ENCODE measurements around the gene VWA3A. TPM values are rescaled to one million over a fixed set of nuclear protein-coding genes. Genes with fewer than 3 reads are reported as not detected.
"Not testable (repeated sequence)": the region's sequence is repeated elsewhere in the genome, so short reads cannot be mapped to it uniquely, and the experiment has no call there.

VWA3A gene
- total RNA-seq, 2 donors from 2014 or later: not detected

GRCh38 chr16:22191532-22192260 lies 99.4 kb downstream of the VWA3A start:
- intact Hi-C loops (cut with DNase I): no loop called here
- DNase-seq (no peak), ATAC-seq (no peak)

GRCh38 chr16:22192261-22193062 lies 100.1 kb downstream of the VWA3A start:
- ATAC-seq: peak; percentile 25 to 32
- intact Hi-C loops (cut with DNase I): no loop called here
- DNase-seq: peak; percentile 89

- ATAC-seq: no peak
These were observed 100.7 kb downstream of the VWA3A start for GRCh38 chr16:22193063-22193411.

GRCh38 chr16:22194707-22195444 lies 102.5 kb downstream of the VWA3A start:
- intact Hi-C loops (cut with DNase I): loop anchor here in 1 of 2 donors (5.0 kb wide), 1 partner anchor 102 kb away; the partner anchor contains the start of gene POLR3E
- DNase-seq (no peak), ATAC-seq (no peak)

More at GRCh38 chr16:22193063-22193411, 100.7 kb downstream of the VWA3A start:
- no peak for DNase-seq
- intact Hi-C loops (cut with DNase I): no loop called here

- intact Hi-C loops (cut with DNase I): loop anchor here in 1 of 2 donors (5.0 kb wide), 1 partner anchor 102 kb away; the partner anchor contains the start of gene POLR3E
- no peak for ATAC-seq
- DNase-seq: no peak
These were observed 103.0 kb downstream of the VWA3A start for GRCh38 chr16:22195445-22195694.

- DNase-seq: peak; percentile 84
- intact Hi-C loops (cut with DNase I): loop anchor here (1.0 to 5.0 kb wide), 2 partner anchors 101 kb away; partner anchors contain the start of gene POLR3E (in 2 of the 2)
- peak; percentile 43 to 46 for ATAC-seq
These were observed 103.6 kb downstream of the VWA3A start for GRCh38 chr16:22195695-22196558.

- ATAC-seq, DNase-seq: not testable (repeated sequence)
- intact Hi-C loops (cut with DNase I): loop anchor here (1.0 to 5.0 kb wide), 2 partner anchors 101 kb away; partner anchors contain the start of gene POLR3E (in 2 of the 2)
These were observed 104.3 kb downstream of the VWA3A start for GRCh38 chr16:22196559-22197168.

- intact Hi-C loops (cut with DNase I): loop anchor here in 1 of 2 donors (5.0 kb wide), 1 partner anchor 99 kb away; the partner anchor contains the start of gene POLR3E
- ATAC-seq (no peak), DNase-seq (no peak)
These were observed 106.4 kb downstream of the VWA3A start for GRCh38 chr16:22198547-22199293.

GRCh38 chr16:22202261-22202637 lies 109.9 kb downstream of the VWA3A start:
- intact Hi-C loops (cut with DNase I): no loop called here
- ATAC-seq (no peak), DNase-seq (no peak)

- no peak for DNase-seq
- intact Hi-C loops (cut with DNase I): no loop called here
- no peak for ATAC-seq
These were observed 110.8 kb downstream of the VWA3A start for GRCh38 chr16:22203091-22203490.

- DNase-seq: no peak
- intact Hi-C loops (cut with DNase I): no loop called here
- no peak for ATAC-seq
These were observed 111.8 kb downstream of the VWA3A start for GRCh38 chr16:22204091-22204655.

- no peak for ATAC-seq
- intact Hi-C loops (cut with DNase I): loop anchor here in 1 of 2 donors (1.0 kb wide), 1 partner anchor 92 kb away; the partner anchor contains the start of gene POLR3E
- DNase-seq: no peak
These were observed 113.3 kb downstream of the VWA3A start for GRCh38 chr16:22205577-22206012.

- intact Hi-C loops (cut with DNase I): loop anchor here in 1 of 2 donors (1.0 kb wide), 1 partner anchor 91 kb away; the partner anchor contains the start of gene POLR3E
- peak; percentile 93 for DNase-seq
- peak; percentile 93 to 94 for ATAC-seq
These were observed 113.9 kb downstream of the VWA3A start, which contains the start of gene EEF2K for GRCh38 chr16:22206013-22206841. TSS of gene EEF2K (plus strand) at chr16:22206278. CDS start at chr16:22225730, 19,452 bp downstream.
